H1 (cell line): ENCODE data around the gene LPCAT1. TPM values are rescaled to one million over a fixed set of nuclear protein-coding genes. Genes with fewer than 3 reads are reported as not detected.

ENCODE experiments used
- CTCF ChIA-PET: fragments of 300-600 bp; sonication (Branson Sonifier 250); formaldehyde crosslinking; loops from one replicate; lab custom pipeline; 2021; ENCODE audit not compliant: partially characterized antibody; lab: Charles Lee
- POLR2A ChIA-PET: fragments of 300-600 bp; sonication (Branson Sonifier 250); formaldehyde crosslinking; loops from one replicate; lab custom pipeline; 2021; ENCODE audit warnings: inconsistent platforms; ENCODE audit not compliant: partially characterized antibody; lab: Charles Lee
- DNase-seq, 2 experiments: peaks; one replicate each; pipeline versions ENCODE4 v3.0.0 to v3.0.0-alpha.2; 2010 to 2022; ENCODE audit warnings: low spot score in 2 of 2, low read depth in 1 of 2, mixed read lengths in 1 of 2
- FAIRE-seq: peaks from 2 replicates; lab custom pipeline; 2011; peaks lifted over from hg19 to GRCh38; lab: Jason Lieb, UNC
- H2AFZ ChIP-seq: 2 replicates; pipeline ENCODE4 v1.8.1; 2012; ENCODE audit warnings: low read length, inconsistent platforms
- H2AK5ac ChIP-seq: 2 replicates; pipeline ENCODE4 v1.6.1; 2013; ENCODE audit warnings: low read depth, low read length
- H2BK120ac ChIP-seq: replicated peaks from 2 replicates; pipeline ENCODE3; 2013; ENCODE audit warnings: low read depth, low read length, inconsistent platforms
- H2BK12ac ChIP-seq: 2 replicates; pipeline ENCODE4 v1.6.1; 2013; ENCODE audit warnings: low read depth, low read length
- H2BK15ac ChIP-seq: 2 replicates; pipeline ENCODE4 v1.6.1; 2013; ENCODE audit warnings: low read length
- H2BK20ac ChIP-seq: 2 replicates; pipeline ENCODE4 v1.6.1; 2013; ENCODE audit warnings: low read length
- H2BK5ac ChIP-seq: 2 replicates; pipeline ENCODE4 v1.6.1; 2013; ENCODE audit warnings: low read depth, low read length
- H3K14ac ChIP-seq: 2 replicates; pipeline ENCODE4 v1.6.1; 2013; ENCODE audit warnings: inconsistent platforms; ENCODE audit not compliant: insufficient read length
- H3K18ac ChIP-seq: 2 replicates; pipeline ENCODE4 v1.6.1; 2013; ENCODE audit warnings: low read length; ENCODE audit errors: extremely low read depth
- H3K23ac ChIP-seq: 2 replicates; pipeline ENCODE4 v1.6.1; 2013; ENCODE audit warnings: inconsistent platforms; ENCODE audit not compliant: insufficient read length
- H3K23me2 ChIP-seq: 2 replicates; pipeline ENCODE4 v1.6.1; 2013; ENCODE audit warnings: low read depth, low read length
- H3K27ac ChIP-seq: 2 replicates; pipeline ENCODE4 v1.6.1; 2011; ENCODE audit warnings: low read depth, low read length, inconsistent platforms
- H3K27me3 ChIP-seq, 4 experiments: replicated peaks in 1 of 4; 1 replicate in 1 of 4; 2 replicates in 3 of 4; pipeline versions ENCODE4 v1.6.1 to v1.8.1; 2011 to 2013; ENCODE audit warnings: low read length in 3 of 4, mild to moderate bottlenecking in 3 of 4, inconsistent platforms in 2 of 4, mixed read lengths in 2 of 4, moderate library complexity in 1 of 4; ENCODE audit not compliant: control insufficient read depth in 3 of 4, insufficient read depth in 3 of 4; ENCODE audit errors: extremely low read depth in 1 of 4
- H3K36me3 ChIP-seq, 4 experiments: 2 replicates each; pipeline versions ENCODE4 v1.6.1 to v1.8.1; 2011 to 2013; ENCODE audit warnings: mild to moderate bottlenecking in 4 of 4, low read length in 3 of 4, moderate library complexity in 2 of 4, control low read depth in 1 of 4, inconsistent platforms in 1 of 4; ENCODE audit not compliant: insufficient read depth in 4 of 4, control insufficient read depth in 2 of 4
- H3K4ac ChIP-seq: replicated peaks from 2 replicates; pipeline ENCODE3; 2013; ENCODE audit warnings: low read length, low read depth, mixed read lengths, inconsistent platforms; ENCODE audit not compliant: insufficient read length
- H3K4me1 ChIP-seq, 4 experiments: replicated peaks in 1 of 4; 1 replicate in 1 of 4; 2 replicates in 3 of 4; pipeline versions ENCODE4 v1.6.1 to v1.8.1; 2011 to 2013; ENCODE audit warnings: low read length in 3 of 4, inconsistent platforms in 2 of 4, mixed read lengths in 1 of 4; ENCODE audit not compliant: insufficient read depth in 4 of 4, control insufficient read depth in 3 of 4
- H3K4me2 ChIP-seq, 2 experiments: 2 replicates each; pipeline versions ENCODE4 v1.6.1 to v1.8.1; 2011 to 2013; ENCODE audit warnings: low read depth in 2 of 2, low read length in 2 of 2, control low read depth in 1 of 2, inconsistent platforms in 1 of 2, mild to moderate bottlenecking in 1 of 2; ENCODE audit not compliant: insufficient read depth in 1 of 2
- H3K4me3 ChIP-seq, 4 experiments: fragments of 200-600, 300-600 bp in 1 of 4; sonication (generic), shearing (Covaris generic), sonication (Bioruptor Twin) in 1 of 4; 2 replicates each; pipeline versions ENCODE4 v1.5.1 to v1.8.1; 2011 to 2016; ENCODE audit warnings: low read length in 4 of 4, low read depth in 3 of 4, control low read depth in 2 of 4, inconsistent platforms in 2 of 4, mild to moderate bottlenecking in 2 of 4, mixed read lengths in 1 of 4, moderate library complexity in 1 of 4; ENCODE audit not compliant: insufficient read depth in 2 of 4; ENCODE audit errors: extremely low read depth in 1 of 4
- H3K56ac ChIP-seq: replicated peaks from 2 replicates; pipeline ENCODE3; 2013; ENCODE audit warnings: low read depth, mild to moderate bottlenecking, mixed read lengths, low read length, inconsistent platforms; ENCODE audit not compliant: insufficient read length
- H3K79me1 ChIP-seq: 2 replicates; pipeline ENCODE4 v1.6.1; 2013; ENCODE audit warnings: low read depth, low read length, control low read depth
- H3K79me2 ChIP-seq, 2 experiments: 2 replicates each; pipeline versions ENCODE4 v1.6.1 to v1.8.1; 2012 to 2013; ENCODE audit warnings: low read length in 2 of 2, mild to moderate bottlenecking in 2 of 2, inconsistent platforms in 1 of 2; ENCODE audit not compliant: insufficient read depth in 2 of 2, control insufficient read depth in 1 of 2
- H3K9ac ChIP-seq, 4 experiments: replicated peaks in 1 of 4; 1 replicate in 1 of 4; 2 replicates in 3 of 4; pipeline versions ENCODE4 v1.6.1 to v1.8.1; 2011 to 2013; ENCODE audit warnings: low read depth in 3 of 4, low read length in 3 of 4, control low read depth in 2 of 4, mild to moderate bottlenecking in 2 of 4, moderate library complexity in 2 of 4, inconsistent platforms in 1 of 4; ENCODE audit errors: extremely low read depth in 1 of 4
- H3K9me3 ChIP-seq, 2 experiments: 2 replicates each; pipeline versions ENCODE4 v1.6.1 to v1.8.1; 2012 to 2013; ENCODE audit warnings: mild to moderate bottlenecking in 2 of 2, moderate library complexity in 2 of 2, control low read depth in 1 of 2, inconsistent platforms in 1 of 2, low read depth in 1 of 2, low read length in 1 of 2, mixed read lengths in 1 of 2; ENCODE audit not compliant: insufficient read depth in 2 of 2
- H4K20me1 ChIP-seq, 2 experiments: replicated peaks in 1 of 2; 2 replicates each; pipeline versions ENCODE3 to v1.8.1; 2011 to 2013; ENCODE audit warnings: inconsistent platforms in 2 of 2, low read length in 2 of 2, mild to moderate bottlenecking in 1 of 2; ENCODE audit not compliant: insufficient read depth in 2 of 2, control insufficient read depth in 1 of 2
- H4K5ac ChIP-seq: 2 replicates; pipeline ENCODE4 v1.6.1; 2013; ENCODE audit warnings: low read length, low read depth, mixed read lengths, inconsistent platforms; ENCODE audit not compliant: insufficient read length
- H4K8ac ChIP-seq: 2 replicates; pipeline ENCODE4 v1.8.0; 2013; ENCODE audit warnings: mild to moderate bottlenecking, moderate library complexity, low read length, inconsistent platforms; ENCODE audit not compliant: insufficient read depth; ENCODE audit errors: extremely low read depth
- H4K91ac ChIP-seq: replicated peaks from 2 replicates; pipeline ENCODE3; 2013; ENCODE audit warnings: low read length, mixed read lengths, inconsistent platforms; ENCODE audit not compliant: insufficient read length
- BACH1 ChIP-seq: IDR thresholded peaks from 2 replicates; pipeline ENCODE4 v1.6.1; 2012; ENCODE audit warnings: low read length, improper control_type of control experiment
- BRCA1 ChIP-seq: IDR thresholded peaks from 2 replicates; pipeline ENCODE4 v1.6.1; 2012; ENCODE audit warnings: low read depth, low read length, improper control_type of control experiment
- CTCF ChIP-seq, 3 experiments: IDR thresholded peaks; 1 replicate in 2 of 3; 2 replicates in 1 of 3; pipeline versions ENCODE4 v1.5.1 to v1.6.1; 2011; ENCODE audit warnings: low read length in 3 of 3, mild to moderate bottlenecking in 3 of 3, inconsistent platforms in 2 of 3, low read depth in 1 of 3, moderate library complexity in 1 of 3; ENCODE audit not compliant: insufficient read depth in 1 of 3; ENCODE audit errors: control extremely low read depth in 1 of 3
- KDM5A ChIP-seq: fragments of 200-600 bp; IDR thresholded peaks from 2 replicates; pipeline ENCODE4 v1.7.1; 2012; ENCODE audit warnings: mild to moderate bottlenecking, low read length, inconsistent platforms, mixed read lengths
- RAD21 ChIP-seq, 2 experiments: IDR thresholded peaks in 1 of 2; conservative IDR thresholded peaks in 1 of 2; 2 replicates each; pipeline ENCODE4 v1.6.1; 2011; ENCODE audit warnings: low read depth in 2 of 2, low read length in 2 of 2, improper control_type of control experiment in 1 of 2, inconsistent platforms in 1 of 2, mild to moderate bottlenecking in 1 of 2, moderate library complexity in 1 of 2
- SP1 ChIP-seq: IDR thresholded peaks from 2 replicates; pipeline ENCODE4 v1.6.1; 2011; ENCODE audit warnings: low read depth, low read length
- SP4 ChIP-seq: IDR thresholded peaks from 2 replicates; pipeline ENCODE4 v1.6.1; 2012; ENCODE audit warnings: low read length, inconsistent platforms
- SUZ12 ChIP-seq: fragments of 200-600 bp; sonication (generic); IDR thresholded peaks from 2 replicates; pipeline ENCODE4 v1.6.1; 2012; ENCODE audit warnings: mild to moderate bottlenecking, inconsistent platforms, low read length, moderate library complexity, mixed read lengths
- WGBS, 2 experiments: shearing (Covaris generic) in 1 of 2; methylation state at CpG; one replicate each; pipeline versions ENCODE4 v1.1.6 to v1.1.7; 2013 to 2015; ENCODE audit warnings: low lambda C conversion rate in 2 of 2, mixed read lengths in 2 of 2, inconsistent platforms in 1 of 2, low coverage in 1 of 2, missing lambda C conversion rate in 1 of 2; ENCODE audit not compliant: insufficient replicate concordance in 2 of 2, insufficient coverage in 1 of 2, insufficient read length in 1 of 2; ENCODE audit errors: extremely low coverage in 1 of 2, missing lambda C conversion rate in 1 of 2; 5-methylcytosine and 5-hydroxymethylcytosine counted together
- polyA plus RNA-seq, 7 experiments: library from polyadenylated mRNA; depleted of rRNA in 3 of 7; stranded (reverse) in 5 of 7; unstranded in 2 of 7; fragments of >200 nt in 5 of 7; fragments of 200-250 nt in 2 of 7; gene quantifications; 1 replicate in 5 of 7; 2 replicates in 1 of 7; 4 replicates in 1 of 7; pipeline versions ENCODE4 v1.2.1 to v1.2.3, GENCODE V29; 2011 to 2013; ENCODE audit warnings: missing spikeins in 2 of 7, mixed read lengths in 2 of 7
- total RNA-seq: library from RNA; stranded (reverse); fragmentation: NEBNext Ultra II Directional; extraction: Animal tissue kit (Norgen Biotek cat#: 25700); gene quantifications from 2 replicates; pipeline ENCODE4 v1.2.1, GENCODE V29; 2021

The LPCAT1 gene
- total and polyA plus RNA-seq, 2 of the 8 experiments (the other 6 are each of a cell fraction or from before 2014, with no cell fraction given) = 107 to 260 TPM

- Histone ChIP-seq H3K9ac (no peak overlapping the region), H3K79me1 (peaks cover 29% of the 10 kb centered on the region), H3K14ac (no peak overlapping the region), H2BK12ac (peak overlapping the region; percentile 97; the same call in 1 of the 2 replicates), H3K9me3 (no peaks in the 10 kb centered on the region), H3K27me3 (no peaks in the 10 kb centered on the region), H3K56ac (no peak overlapping the region), H3K4me3 (no peak overlapping the region), H3K27ac (peak overlapping the region; percentile 46; the same call in 1 of the 2 replicates), H3K23ac (no peak overlapping the region), H4K91ac (peak overlapping the region; percentile 15), H4K5ac (no peak overlapping the region), H4K20me1 (peaks cover 16 to 49% of the 10 kb centered on the region in 2 experiments), H3K4me1 (peaks cover 16 to 64% (median 51%) of the 10 kb centered on the region in 4 experiments), H3K18ac (no peak overlapping the region; the same call in 1 of the 2 replicates), H3K79me2 (peaks cover 46 to 87% of the 10 kb centered on the region in 2 experiments), H2BK20ac (peak overlapping the region; percentile 96; the same call in 1 of the 2 replicates), H2BK5ac (peak overlapping the region; percentile 100), H3K36me3 (peaks cover 6 to 51% (median 15%) of the 10 kb centered on the region in 4 experiments), H2BK15ac (no peak overlapping the region), H3K23me2 (peaks cover 7% of the 10 kb centered on the region; the same call in 1 of the 2 replicates), H2BK120ac (no peak overlapping the region), H4K8ac (peak overlapping the region; percentile 63), H2AFZ (no peak overlapping the region), H2AK5ac (no peak overlapping the region; the same call in 1 of the 2 replicates), H3K4ac (peak overlapping the region; percentile 33), H3K4me2 (no peak overlapping the region)
- DNase-seq (peak in 1 of 2 experiments; percentile 45), FAIRE-seq (no peak)
- WGBS, 2 experiments = 91% methylated on average over 21 of the region's 21 CpGs; no CpG with 5 or more reads in 1 of the 2 experiments
- ChIA-PET CTCF (interaction anchor here (0.6 to 4.2 kb wide), 18 partner anchors 10 to 139 kb away, joined by 3 to 34 read pairs (median 4); no protein-coding TSS in a partner anchor), POLR2A (interaction anchor here (0.9 to 3.9 kb wide), 9 partner anchors 9 to 89 kb away, joined by 3 to 54 read pairs (median 4); partner anchors contain the start of gene LPCAT1)
- TF ChIP-seq CTCF (IDR thresholded peaks at IDR 0.05; ENCODE audit: control extremely low read depth in 1 of 3, insufficient read depth in 1 of 3, low read depth in 1 of 3, low read length in 3 of 3) (peak in 2 of 3 experiments; percentile 49 to 74; a peak in 3 of 4 replicates), BRCA1 (no peak), SUZ12 (no peak), KDM5A (no peak), SP4 (no peak), SP1 (no peak), RAD21 (IDR thresholded peaks at IDR 0.05 in 1 of 2, conservative IDR thresholded peaks at IDR 0.05 in 1 of 2; ENCODE audit: low read depth in 2 of 2, low read length in 2 of 2) (peak; percentile 40 to 63), BACH1 (no peak)
Observed at GRCh38 chr5:1511651-1512540, 11.9 kb downstream of the LPCAT1 start.
